ENCODE measurements around the gene SSBP2.

The SSBP2 gene

DNA sequence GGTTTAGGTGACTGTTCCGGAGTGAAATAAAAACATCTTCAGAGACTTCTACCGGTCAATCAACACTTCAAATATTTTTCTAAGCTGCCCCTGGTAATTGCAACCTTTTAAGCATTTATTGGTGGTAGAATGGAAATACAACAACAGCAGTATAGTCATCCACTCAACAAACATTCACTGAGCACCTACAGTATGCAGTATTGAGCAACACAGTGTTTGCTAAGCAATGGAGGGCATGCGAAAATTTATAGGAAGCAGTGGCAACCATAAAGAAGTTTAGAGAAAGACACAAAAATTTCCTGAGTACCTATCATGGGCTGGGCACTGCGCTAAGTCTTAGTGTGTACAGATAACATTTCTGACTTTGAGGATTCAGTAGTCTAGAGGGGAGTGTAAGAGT is 12.0 kb upstream of the SSBP2 start:
- peaks cover 20% of the 10 kb centered on the region for H3K4me1 ChIP-seq (ENCODE audit: insufficient read depth, low read length)
- no peak overlapping the region for H3K9ac ChIP-seq (ENCODE audit: low read depth, low read length)
- H2AFZ ChIP-seq (ENCODE audit: low read depth, low read length), result no peak overlapping the region
- DNase-seq (no peak), ATAC-seq (ENCODE audit: insufficient read depth, low read depth) (no peak)
- H3K36me3 ChIP-seq (ENCODE audit: insufficient read depth, low read length), result no peaks in the 10 kb centered on the region
- no peak overlapping the region for H3K4me2 ChIP-seq (ENCODE audit: insufficient read depth, low read length)
- no peak overlapping the region for H3K4me3 ChIP-seq (ENCODE audit: low read depth in 1 of 2, low read length in 2 of 2)
- no peaks in the 10 kb centered on the region for H3K79me2 ChIP-seq (ENCODE audit: insufficient read depth, low read length)
- H4K20me1 ChIP-seq (ENCODE audit: insufficient read depth, low read length), result no peaks in the 10 kb centered on the region
- H3K27me3 ChIP-seq (ENCODE audit: insufficient read depth, low read length, poor library complexity), result no peaks in the 10 kb centered on the region
- no peak overlapping the region for H3K27ac ChIP-seq (ENCODE audit: low read length)
- H3K9me3 ChIP-seq (ENCODE audit: insufficient read depth, low read length, severe bottlenecking), result no peaks in the 10 kb centered on the region
- TF ChIP-seq EZH2 (IDR thresholded peaks at IDR 0.05; ENCODE audit: borderline replicate concordance, low read depth, low read length, severe bottlenecking), result no peak
- TF ChIP-seq, protein P1, sequence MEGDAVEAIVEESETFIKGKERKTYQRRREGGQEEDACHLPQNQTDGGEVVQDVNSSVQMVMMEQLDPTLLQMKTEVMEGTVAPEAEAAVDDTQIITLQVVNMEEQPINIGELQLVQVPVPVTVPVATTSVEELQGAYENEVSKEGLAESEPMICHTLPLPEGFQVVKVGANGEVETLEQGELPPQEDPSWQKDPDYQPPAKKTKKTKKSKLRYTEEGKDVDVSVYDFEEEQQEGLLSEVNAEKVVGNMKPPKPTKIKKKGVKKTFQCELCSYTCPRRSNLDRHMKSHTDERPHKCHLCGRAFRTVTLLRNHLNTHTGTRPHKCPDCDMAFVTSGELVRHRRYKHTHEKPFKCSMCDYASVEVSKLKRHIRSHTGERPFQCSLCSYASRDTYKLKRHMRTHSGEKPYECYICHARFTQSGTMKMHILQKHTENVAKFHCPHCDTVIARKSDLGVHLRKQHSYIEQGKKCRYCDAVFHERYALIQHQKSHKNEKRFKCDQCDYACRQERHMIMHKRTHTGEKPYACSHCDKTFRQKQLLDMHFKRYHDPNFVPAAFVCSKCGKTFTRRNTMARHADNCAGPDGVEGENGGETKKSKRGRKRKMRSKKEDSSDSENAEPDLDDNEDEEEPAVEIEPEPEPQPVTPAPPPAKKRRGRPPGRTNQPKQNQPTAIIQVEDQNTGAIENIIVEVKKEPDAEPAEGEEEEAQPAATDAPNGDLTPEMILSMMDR (IDR thresholded peaks at IDR 0.05; ENCODE audit: borderline replicate concordance, extremely low read depth, low read length, poor library complexity, severe bottlenecking), result no peak

DNA sequence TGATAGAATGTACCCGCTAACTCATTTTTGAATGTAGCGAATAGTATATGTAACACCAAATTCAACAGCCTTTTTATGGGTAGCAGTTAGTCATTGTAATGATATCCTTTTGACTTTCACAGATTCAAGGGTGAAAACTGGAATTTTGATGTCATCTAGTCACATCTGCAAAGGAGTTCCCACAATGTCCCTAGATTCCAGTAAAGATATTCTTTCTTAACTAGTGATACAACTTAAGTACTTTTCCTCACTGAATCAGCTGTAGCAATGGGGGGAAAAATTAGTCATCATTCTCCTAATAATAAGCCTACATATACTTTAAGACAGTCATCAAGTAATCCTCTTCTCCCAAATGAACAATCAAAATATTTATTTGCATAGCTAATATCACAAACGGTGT is 11.5 kb upstream of the SSBP2 start:
- Histone ChIP-seq H3K9ac (ENCODE audit: low read depth, low read length) (no peak overlapping the region), H3K4me1 (ENCODE audit: insufficient read depth, low read length) (peaks cover 21% of the 10 kb centered on the region), H3K4me2 (ENCODE audit: insufficient read depth, low read length) (no peak overlapping the region), H3K36me3 (ENCODE audit: insufficient read depth, low read length) (no peaks in the 10 kb centered on the region), H3K79me2 (ENCODE audit: insufficient read depth, low read length) (no peaks in the 10 kb centered on the region), H3K27me3 (ENCODE audit: insufficient read depth, low read length, poor library complexity) (no peaks in the 10 kb centered on the region), H3K9me3 (ENCODE audit: insufficient read depth, low read length, severe bottlenecking) (no peaks in the 10 kb centered on the region), H3K4me3 (ENCODE audit: low read depth in 1 of 2, low read length in 2 of 2) (no peak overlapping the region), H3K27ac (ENCODE audit: low read length) (no peak overlapping the region), H4K20me1 (ENCODE audit: insufficient read depth, low read length) (no peaks in the 10 kb centered on the region), H2AFZ (ENCODE audit: low read depth, low read length) (no peak overlapping the region)
- TF ChIP-seq EZH2 (IDR thresholded peaks at IDR 0.05; ENCODE audit: borderline replicate concordance, low read depth, low read length, severe bottlenecking), result no peak
- TF ChIP-seq, protein P1 (IDR thresholded peaks at IDR 0.05; ENCODE audit: borderline replicate concordance, extremely low read depth, low read length, poor library complexity, severe bottlenecking), result no peak
- ATAC-seq (ENCODE audit: insufficient read depth, low read depth), result no peak
- no peak for DNase-seq

DNA sequence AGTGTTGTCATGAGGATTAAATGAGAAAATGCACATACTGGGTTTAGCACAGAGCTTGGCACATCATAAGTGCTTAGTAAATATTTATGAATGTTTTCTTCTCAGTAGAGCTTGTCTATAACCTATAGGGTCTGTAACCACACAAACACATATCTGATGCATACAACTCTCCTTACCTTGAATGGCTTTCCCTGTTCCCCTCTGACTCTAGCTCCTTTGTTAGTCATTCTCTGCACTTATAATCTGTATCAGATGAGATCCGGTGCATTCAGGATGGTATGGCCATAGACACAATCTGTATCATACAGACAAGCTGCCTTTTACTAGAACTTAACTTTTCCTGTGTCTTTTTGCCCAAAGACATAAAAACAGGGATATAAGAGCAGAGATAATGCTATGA is 11.1 kb upstream of the SSBP2 start:
- Histone ChIP-seq H3K36me3 (ENCODE audit: insufficient read depth, low read length) (no peaks in the 10 kb centered on the region), H3K9me3 (ENCODE audit: insufficient read depth, low read length, severe bottlenecking) (no peaks in the 10 kb centered on the region), H3K27ac (ENCODE audit: low read length) (no peak overlapping the region), H2AFZ (ENCODE audit: low read depth, low read length) (no peak overlapping the region), H3K79me2 (ENCODE audit: insufficient read depth, low read length) (no peaks in the 10 kb centered on the region), H4K20me1 (ENCODE audit: insufficient read depth, low read length) (no peaks in the 10 kb centered on the region), H3K27me3 (ENCODE audit: insufficient read depth, low read length, poor library complexity) (no peaks in the 10 kb centered on the region), H3K4me3 (ENCODE audit: low read depth in 1 of 2, low read length in 2 of 2) (no peak overlapping the region), H3K4me2 (ENCODE audit: insufficient read depth, low read length) (no peak overlapping the region), H3K9ac (ENCODE audit: low read depth, low read length) (no peak overlapping the region), H3K4me1 (ENCODE audit: insufficient read depth, low read length) (peaks cover 21% of the 10 kb centered on the region)
- DNase-seq (no peak), ATAC-seq (ENCODE audit: insufficient read depth, low read depth) (no peak)
- no peak for TF ChIP-seq EZH2 (IDR thresholded peaks at IDR 0.05; ENCODE audit: borderline replicate concordance, low read depth, low read length, severe bottlenecking)
- TF ChIP-seq, protein P1 (IDR thresholded peaks at IDR 0.05; ENCODE audit: borderline replicate concordance, extremely low read depth, low read length, poor library complexity, severe bottlenecking), result no peak

DNA sequence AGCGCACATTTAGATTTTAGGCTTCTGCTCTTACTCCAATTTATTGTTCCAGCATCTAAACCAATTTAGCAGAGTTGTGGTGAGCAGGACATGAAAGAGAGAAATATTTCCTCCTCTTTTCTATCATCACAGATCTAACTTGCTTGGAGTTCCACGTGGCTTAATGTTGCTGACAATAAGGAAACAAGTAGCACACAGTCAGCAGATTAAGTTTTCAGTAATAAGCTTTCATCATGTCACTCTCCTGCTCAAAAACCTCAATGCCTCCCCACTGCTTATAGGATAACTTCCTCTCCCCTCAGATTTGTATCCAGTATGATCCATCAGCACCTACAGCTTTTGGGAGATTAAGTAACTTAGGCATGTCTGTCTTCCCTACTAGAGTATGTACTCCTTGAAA is 10.4 kb upstream of the SSBP2 start:
- Histone ChIP-seq H3K9me3 (ENCODE audit: insufficient read depth, low read length, severe bottlenecking) (no peaks in the 10 kb centered on the region), H3K27me3 (ENCODE audit: insufficient read depth, low read length, poor library complexity) (no peaks in the 10 kb centered on the region), H2AFZ (ENCODE audit: low read depth, low read length) (peak overlapping the region; percentile 22; the same call in 1 of the 2 replicates), H3K36me3 (ENCODE audit: insufficient read depth, low read length) (no peaks in the 10 kb centered on the region), H3K4me1 (ENCODE audit: insufficient read depth, low read length) (peaks cover 21% of the 10 kb centered on the region), H3K79me2 (ENCODE audit: insufficient read depth, low read length) (no peaks in the 10 kb centered on the region), H4K20me1 (ENCODE audit: insufficient read depth, low read length) (no peaks in the 10 kb centered on the region), H3K9ac (ENCODE audit: low read depth, low read length) (no peak overlapping the region), H3K4me2 (ENCODE audit: insufficient read depth, low read length) (no peak overlapping the region), H3K27ac (ENCODE audit: low read length) (no peak overlapping the region), H3K4me3 (ENCODE audit: low read depth in 1 of 2, low read length in 2 of 2) (no peak overlapping the region)
- ATAC-seq (ENCODE audit: insufficient read depth, low read depth) (peak; percentile 32; the same call in 2 of the 3 replicates), DNase-seq (no peak)
- TF ChIP-seq EZH2 (IDR thresholded peaks at IDR 0.05; ENCODE audit: borderline replicate concordance, low read depth, low read length, severe bottlenecking), result no peak
- TF ChIP-seq, protein P1 (IDR thresholded peaks at IDR 0.05; ENCODE audit: borderline replicate concordance, extremely low read depth, low read length, poor library complexity, severe bottlenecking), result no peak
